ENCODE data around the gene PAPLN. TPM values are rescaled to one million over a fixed set of nuclear protein-coding genes. Genes with fewer than 3 reads are reported as not detected.

The PAPLN gene
- total RNA-seq, 6 experiments from 2014 or later, result 1.5 to 3.0 (median 2.3) TPM

DNA sequence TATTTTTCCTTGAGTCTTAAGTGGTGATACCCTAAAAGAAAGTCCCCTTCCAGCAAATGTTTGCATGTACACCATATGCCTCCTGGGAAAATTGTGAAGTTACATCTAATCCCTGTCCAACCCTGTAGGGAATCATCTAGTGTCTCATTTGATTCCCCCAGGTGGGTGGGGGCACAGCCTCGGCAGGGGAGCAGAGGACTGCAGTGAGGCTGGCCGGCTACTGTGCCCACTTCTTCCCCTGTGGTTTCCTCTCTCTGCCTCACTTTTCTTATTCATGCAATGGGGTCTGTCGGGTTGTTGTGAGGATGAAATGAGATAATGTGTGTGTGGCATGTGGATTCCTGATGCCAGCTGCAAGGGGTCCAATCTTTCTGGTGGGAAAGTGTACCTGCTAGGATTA, 6.0 kb downstream of the PAPLN start:
- Mint-ChIP-seq H3K4me3 (no peak overlapping the region), H3K4me1 (ENCODE audit: low read depth) (peaks cover 40% of the 10 kb centered on the region), H3K27me3 (ENCODE audit: insufficient read depth) (peaks cover 19% of the 10 kb centered on the region), H3K9me3 (no peaks in the 10 kb centered on the region), H3K27ac (no peak overlapping the region), H3K36me3 (ENCODE audit: low read depth) (no peaks in the 10 kb centered on the region)
- no peak for DNase-seq
- TF ChIP-seq, protein P1, sequence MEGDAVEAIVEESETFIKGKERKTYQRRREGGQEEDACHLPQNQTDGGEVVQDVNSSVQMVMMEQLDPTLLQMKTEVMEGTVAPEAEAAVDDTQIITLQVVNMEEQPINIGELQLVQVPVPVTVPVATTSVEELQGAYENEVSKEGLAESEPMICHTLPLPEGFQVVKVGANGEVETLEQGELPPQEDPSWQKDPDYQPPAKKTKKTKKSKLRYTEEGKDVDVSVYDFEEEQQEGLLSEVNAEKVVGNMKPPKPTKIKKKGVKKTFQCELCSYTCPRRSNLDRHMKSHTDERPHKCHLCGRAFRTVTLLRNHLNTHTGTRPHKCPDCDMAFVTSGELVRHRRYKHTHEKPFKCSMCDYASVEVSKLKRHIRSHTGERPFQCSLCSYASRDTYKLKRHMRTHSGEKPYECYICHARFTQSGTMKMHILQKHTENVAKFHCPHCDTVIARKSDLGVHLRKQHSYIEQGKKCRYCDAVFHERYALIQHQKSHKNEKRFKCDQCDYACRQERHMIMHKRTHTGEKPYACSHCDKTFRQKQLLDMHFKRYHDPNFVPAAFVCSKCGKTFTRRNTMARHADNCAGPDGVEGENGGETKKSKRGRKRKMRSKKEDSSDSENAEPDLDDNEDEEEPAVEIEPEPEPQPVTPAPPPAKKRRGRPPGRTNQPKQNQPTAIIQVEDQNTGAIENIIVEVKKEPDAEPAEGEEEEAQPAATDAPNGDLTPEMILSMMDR (IDR thresholded peaks at IDR 0.05), result no peak

DNA sequence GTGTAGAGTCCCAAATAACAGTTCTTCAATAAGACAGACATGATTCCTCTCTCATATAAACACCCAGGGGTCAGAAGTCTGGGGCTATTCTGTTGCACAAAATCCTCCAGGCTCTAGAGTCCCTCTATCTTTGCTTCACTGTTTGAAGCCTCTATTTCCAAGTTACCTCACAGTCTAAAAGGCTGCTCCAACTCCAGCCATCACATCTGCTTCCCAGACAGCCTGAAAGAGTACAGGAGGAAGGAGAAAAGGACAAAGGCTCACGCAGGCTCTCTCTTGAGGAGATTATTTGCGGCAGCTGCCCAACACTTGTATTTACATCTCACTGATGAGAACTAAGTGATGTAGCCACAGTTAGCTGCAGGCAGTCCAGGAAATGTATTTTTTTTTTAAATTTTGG, 6.4 kb downstream of the PAPLN start:
- peaks cover 40% of the 10 kb centered on the region for H3K4me1 Mint-ChIP-seq (ENCODE audit: low read depth)
- TF ChIP-seq, protein P1 (IDR thresholded peaks at IDR 0.05), result no peak
- no peaks in the 10 kb centered on the region for H3K36me3 Mint-ChIP-seq (ENCODE audit: low read depth)
- no peak for DNase-seq
- no peak overlapping the region for H3K27ac Mint-ChIP-seq
- no peaks in the 10 kb centered on the region for H3K9me3 Mint-ChIP-seq
- H3K27me3 Mint-ChIP-seq (ENCODE audit: insufficient read depth), result peaks cover 16% of the 10 kb centered on the region
- H3K4me3 Mint-ChIP-seq, result no peak overlapping the region

DNA sequence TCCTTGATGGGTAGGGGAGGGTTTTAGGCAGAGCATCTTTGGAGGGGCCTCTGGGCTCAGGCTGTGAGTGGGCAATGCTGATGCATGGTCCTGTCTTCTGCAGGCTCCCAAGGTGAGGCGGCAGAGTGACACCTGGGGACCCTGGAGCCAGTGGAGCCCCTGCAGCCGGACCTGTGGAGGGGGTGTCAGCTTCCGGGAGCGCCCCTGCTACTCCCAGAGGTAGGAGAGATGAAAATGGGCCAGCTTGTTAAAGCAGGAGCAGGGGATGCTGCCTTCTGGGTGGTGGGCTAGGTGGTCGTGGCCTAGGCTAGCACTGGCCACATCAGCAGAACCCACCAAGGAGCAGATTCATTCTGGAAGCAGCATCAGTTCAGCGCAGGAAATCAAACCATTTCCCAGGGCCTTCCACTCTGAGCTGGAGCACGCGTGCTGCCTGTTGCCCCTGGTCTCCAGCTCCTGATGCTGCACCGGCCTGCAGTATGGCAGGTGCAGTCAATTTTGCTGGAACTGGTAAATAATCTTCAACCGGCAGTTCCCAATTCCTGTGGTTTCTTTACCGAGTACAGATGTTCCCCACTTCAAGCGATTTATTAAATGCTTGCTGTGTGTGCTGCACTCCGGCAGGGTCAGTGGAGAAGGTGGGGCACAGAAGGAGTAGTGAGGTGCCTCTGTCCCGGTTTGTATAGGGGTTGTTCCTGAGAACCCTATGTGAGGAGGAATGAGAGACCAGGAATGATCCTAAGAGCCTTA, 7.4 kb downstream of the PAPLN start:
- no peak overlapping the region for H3K27ac Mint-ChIP-seq
- H3K4me1 Mint-ChIP-seq (ENCODE audit: low read depth), result peaks cover 37% of the 10 kb centered on the region
- TF ChIP-seq, protein P1 (IDR thresholded peaks at IDR 0.05), result no peak
- H3K36me3 Mint-ChIP-seq (ENCODE audit: low read depth), result no peaks in the 10 kb centered on the region
- DNase-seq, result no peak
- H3K27me3 Mint-ChIP-seq (ENCODE audit: insufficient read depth), result peaks cover 12% of the 10 kb centered on the region
- no peaks in the 10 kb centered on the region for H3K9me3 Mint-ChIP-seq
- H3K4me3 Mint-ChIP-seq, result peak overlapping the region; percentile 68

DNA sequence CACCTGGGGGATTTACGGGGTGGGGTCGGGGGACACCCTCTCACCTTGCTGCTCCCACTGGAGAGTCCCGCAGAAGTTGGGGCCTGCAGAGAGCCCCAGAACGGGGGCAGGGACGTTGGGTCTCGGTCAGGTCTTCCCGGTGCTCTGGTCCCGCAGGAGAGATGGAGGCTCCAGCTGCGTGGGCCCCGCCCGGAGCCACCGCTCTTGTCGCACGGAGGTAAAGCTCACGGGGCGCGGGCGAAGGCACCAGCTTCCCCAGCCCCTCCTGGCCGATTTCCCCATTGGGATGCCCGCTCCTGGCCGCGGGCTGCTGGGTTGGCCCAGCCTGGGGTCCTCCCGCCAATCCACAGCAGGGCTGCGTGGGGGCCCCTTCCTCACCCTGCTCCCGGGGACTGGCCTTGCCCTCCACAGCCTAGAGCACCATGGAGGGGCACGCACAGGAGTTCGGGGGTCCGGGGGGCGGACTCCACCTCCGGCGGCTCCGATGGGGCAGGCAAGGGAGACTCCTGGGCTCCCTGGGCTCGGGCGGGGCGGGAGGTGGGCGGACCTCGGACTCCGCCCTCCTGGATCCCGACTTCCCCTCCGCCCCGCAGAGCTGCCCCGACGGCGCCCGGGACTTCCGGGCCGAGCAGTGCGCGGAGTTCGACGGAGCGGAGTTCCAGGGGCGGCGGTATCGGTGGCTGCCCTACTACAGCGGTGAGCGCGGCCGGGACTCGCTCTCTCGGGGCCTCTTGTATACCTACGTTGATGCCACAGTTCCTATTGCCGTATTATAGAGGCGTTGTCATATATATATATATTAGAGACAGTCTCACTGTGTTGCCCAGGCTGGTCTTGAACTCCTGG, 8.4 kb downstream of the PAPLN start:
- H3K27me3 Mint-ChIP-seq (ENCODE audit: insufficient read depth), result peaks cover 10% of the 10 kb centered on the region
- peak; percentile 35 for DNase-seq
- no peaks in the 10 kb centered on the region for H3K36me3 Mint-ChIP-seq (ENCODE audit: low read depth)
- H3K27ac Mint-ChIP-seq, result no peak overlapping the region
- TF ChIP-seq, protein P1 (IDR thresholded peaks at IDR 0.05), result no peak
- peak overlapping the region; percentile 92 for H3K4me3 Mint-ChIP-seq
- no peaks in the 10 kb centered on the region for H3K9me3 Mint-ChIP-seq
- H3K4me1 Mint-ChIP-seq (ENCODE audit: low read depth), result peaks cover 37% of the 10 kb centered on the region

DNA sequence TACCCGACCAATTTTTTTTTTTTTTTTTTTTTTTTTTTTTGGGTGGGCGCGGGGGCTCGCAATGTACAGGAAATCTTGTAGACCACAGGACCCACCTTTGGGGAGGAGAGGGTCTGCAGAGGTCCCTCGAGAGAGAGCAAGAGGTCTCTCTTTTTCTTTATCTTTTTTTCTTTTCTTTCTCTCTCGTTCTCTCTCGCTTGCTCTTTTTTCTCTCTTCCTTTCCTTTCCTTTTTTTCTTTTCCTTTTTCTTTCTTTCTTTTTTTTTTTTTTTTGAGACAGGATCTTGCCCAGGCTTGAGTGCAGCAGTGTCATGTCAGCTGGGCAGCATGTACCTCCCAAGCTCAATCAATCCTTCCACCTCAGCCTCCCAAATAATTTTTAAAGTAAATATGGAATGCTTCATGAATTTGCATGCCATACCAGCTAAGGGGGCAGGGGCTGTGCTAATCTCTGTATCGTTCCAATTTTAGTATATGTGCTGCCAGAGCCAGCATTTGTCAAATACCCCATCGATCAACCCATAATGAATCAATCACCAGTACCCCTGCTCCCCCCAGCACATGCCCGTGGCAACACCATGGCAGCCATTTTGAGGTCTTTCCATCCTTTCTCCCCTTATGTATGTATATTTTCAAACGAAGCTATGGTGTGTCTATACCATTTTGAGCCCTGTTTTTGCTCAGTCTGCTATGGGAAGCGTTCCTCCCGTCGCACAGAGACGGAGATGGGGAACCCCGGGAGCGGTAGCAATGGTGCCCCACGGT, 9.3 kb downstream of the PAPLN start:
- H3K27me3 Mint-ChIP-seq (ENCODE audit: insufficient read depth), result peaks cover 9% of the 10 kb centered on the region
- peak overlapping the region; percentile 92 for H3K4me3 Mint-ChIP-seq
- H3K27ac Mint-ChIP-seq, result 0 out of 2 replicates have a peak overlapping the region, but pooled peaks have one; percentile 43
- no peak for DNase-seq
- H3K4me1 Mint-ChIP-seq (ENCODE audit: low read depth), result peaks cover 35% of the 10 kb centered on the region
- H3K9me3 Mint-ChIP-seq, result no peaks in the 10 kb centered on the region
- TF ChIP-seq, protein P1 (IDR thresholded peaks at IDR 0.05), result no peak
- H3K36me3 Mint-ChIP-seq (ENCODE audit: low read depth), result no peaks in the 10 kb centered on the region
